HG03457 (cell line): ENCODE measurements around the gene RAB4B.
"Not testable (repeated sequence)": the region's sequence is repeated elsewhere in the genome, so short reads cannot be mapped to it uniquely, and the experiment has no call there.

Source experiments
- ATAC-seq: cut with Tn5 transposase; IDR thresholded peaks from one replicate; pipeline ENCODE4 v1.9.1; 2021; ENCODE audit warnings: moderate number of reproducible peaks; ENCODE audit not compliant: unreplicated experiment

Gene RAB4B

DNA sequence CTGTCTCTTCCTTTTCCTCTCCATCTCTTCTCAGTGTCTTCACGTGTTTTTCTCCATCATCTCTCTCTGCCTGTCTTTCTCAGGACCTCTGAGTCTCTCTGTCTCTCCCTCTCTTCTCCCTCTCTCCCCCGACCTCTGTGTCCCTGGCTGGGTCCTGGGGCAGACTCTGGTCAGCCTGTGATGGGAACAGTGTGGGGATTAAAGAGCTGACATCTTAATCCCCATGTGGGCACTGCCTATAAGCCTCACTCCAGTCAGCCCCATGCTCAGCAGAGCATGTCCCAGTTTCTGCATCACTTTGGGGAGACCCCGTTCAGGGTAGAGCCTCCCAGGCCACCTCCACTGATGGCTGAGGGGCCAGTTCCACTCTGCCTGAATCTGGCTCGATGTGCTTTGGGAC lies 37.2 kb downstream of the RAB4B start:
- ATAC-seq, result no peak

- not testable (repeated sequence) for ATAC-seq
These were observed 40.7 kb downstream of the RAB4B start for GRCh38 chr19:40818480-40819399.

DNA sequence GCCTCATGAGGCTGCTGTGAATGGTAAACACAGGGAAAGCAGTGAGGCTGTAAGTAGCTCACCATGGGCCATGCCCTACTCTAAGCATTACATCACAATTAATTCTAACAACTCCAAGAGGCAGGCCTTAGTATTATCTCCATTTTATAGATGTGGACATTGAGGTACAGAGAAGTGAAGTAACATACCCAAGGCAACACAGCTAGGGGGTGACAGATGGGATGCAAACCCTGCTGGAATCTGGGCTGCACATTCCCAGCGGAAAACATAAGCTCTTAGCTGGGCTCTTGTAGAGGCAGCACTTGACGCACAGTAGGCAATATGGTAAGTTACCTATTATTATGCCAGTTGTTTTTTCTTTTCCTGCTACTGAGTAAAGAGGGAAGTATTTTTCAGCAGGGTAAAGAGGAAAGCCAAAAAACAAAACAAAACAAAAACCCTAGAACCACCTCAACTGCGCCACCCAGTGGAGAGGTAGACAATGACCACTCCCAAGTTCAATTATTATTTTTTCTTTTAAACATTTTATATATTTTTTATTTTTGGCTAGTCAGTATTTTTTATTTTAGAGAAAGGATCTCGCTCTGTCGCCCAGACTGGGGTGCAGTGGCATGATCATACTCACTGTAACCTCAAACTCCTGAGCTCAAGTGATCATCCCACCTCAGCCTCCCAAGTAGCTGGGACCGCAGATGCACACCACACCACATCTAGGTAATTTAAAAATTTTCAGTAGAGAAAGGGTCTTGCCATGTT lies 41.6 kb downstream of the RAB4B start:
- ATAC-seq, result not testable (repeated sequence)

DNA sequence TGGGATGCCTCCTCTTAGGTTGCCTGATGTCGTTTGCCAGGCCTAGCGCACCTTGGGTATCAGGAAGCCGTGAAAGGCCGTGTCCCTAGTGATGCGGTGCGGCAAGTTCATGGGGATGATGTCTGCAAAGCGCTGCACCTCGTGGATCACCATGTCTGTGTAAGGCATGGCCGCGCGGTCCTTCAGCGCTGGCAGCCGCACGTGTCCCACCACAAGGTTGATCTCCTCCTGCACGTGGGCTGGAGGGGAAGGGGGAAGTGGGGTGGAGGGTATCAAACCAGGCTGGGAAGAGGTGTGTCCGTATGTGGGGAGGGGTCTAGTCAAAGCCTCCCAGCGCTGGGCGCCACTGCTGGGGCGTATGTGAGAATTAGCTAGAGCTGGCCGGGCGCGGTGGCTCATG lies 44.1 kb downstream of the RAB4B start:
- ATAC-seq, result no peak

DNA sequence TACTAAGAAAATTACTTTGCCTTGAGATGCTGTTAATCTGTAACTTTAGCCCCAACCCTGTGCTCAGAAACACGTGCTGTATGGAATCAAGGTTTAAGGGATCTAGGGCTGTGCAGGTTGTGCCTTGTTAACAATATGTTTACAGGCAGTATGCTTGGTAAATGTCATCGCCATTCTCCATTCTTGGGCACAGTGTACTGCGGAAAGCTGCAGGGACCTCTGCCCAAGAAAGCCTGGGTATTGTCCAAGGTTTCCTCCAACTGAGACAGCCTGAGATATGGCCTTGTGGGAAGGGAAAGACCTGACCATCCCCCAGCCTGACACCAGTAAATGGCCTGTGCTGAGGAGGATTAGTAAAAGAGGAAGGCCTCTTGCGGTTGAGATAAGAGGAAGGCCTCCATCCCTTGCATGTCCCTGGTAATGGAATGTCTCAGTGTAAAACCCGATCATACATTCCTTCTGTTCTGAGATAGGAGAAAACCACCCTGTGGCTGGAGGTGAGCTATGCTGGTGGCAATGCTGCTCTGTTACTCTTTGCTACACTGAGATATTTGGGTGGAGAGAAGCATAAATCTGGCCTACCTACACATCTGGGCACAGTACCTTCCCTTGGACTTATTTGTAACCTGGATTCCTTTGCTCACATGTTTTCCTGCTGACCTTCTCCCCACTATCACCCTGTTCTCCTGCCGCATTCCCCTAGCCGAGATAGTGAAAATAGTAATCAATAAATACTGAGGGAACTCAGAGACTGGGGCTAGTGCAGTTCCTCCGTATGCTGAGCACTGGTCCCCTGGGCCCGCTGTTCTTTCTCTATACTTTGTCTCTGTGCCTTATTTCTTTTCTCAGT lies 44.9 kb downstream of the RAB4B start:
- not testable (repeated sequence) for ATAC-seq

- ATAC-seq, result not testable (repeated sequence)
These were observed 46.9 kb downstream of the RAB4B start for GRCh38 chr19:40824916-40825315.

DNA sequence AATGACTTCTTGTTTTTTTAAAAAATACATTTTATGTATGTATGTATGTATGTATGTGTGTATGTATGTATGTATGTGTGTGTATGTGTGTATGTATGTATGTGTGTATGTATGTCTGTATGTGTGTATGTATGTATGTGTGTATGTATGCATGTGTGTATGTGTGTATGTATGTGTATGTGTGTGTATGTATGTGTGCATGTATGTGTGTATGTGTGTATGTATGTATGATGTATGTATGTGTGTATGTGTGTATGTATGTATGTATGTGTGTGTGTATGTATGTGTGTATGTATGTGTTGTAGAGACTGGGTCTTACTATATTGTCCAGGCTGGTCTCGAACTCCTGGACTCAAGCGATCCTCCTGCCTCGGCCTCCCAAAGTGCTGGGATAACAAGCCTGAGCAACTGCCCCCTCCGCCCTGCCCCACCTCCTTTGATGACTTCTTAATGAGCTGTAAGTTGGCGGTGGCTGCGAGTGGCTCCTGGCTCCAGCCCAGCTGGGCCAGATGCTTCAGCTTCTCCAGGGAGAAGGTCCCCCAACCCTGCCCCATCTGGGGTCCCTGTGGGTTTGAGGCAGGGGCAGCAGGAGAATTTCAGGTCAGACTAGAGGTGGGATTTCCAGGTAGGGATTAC lies 47.5 kb downstream of the RAB4B start:
- not testable (repeated sequence) for ATAC-seq

DNA sequence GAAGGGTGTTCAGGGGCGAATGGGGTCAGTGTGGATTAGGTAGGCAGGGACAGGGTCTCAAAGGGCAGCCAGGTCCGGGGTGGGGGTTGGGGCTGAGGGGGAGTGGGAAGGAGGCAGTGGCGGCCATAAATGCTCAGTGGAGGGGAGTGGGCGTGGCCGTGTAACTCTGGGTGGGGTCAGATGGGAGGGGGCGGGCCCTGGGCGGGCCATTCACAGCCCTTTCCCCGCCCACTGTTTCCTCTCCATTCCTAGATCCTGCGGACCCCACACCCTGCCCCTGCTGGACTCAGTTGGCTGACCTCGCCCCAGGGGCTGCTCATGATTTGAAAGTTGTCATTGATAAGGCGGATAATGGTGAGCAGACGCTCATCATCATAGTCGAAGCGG lies 48.3 kb downstream of the RAB4B start:
- not testable (repeated sequence) for ATAC-seq

DNA sequence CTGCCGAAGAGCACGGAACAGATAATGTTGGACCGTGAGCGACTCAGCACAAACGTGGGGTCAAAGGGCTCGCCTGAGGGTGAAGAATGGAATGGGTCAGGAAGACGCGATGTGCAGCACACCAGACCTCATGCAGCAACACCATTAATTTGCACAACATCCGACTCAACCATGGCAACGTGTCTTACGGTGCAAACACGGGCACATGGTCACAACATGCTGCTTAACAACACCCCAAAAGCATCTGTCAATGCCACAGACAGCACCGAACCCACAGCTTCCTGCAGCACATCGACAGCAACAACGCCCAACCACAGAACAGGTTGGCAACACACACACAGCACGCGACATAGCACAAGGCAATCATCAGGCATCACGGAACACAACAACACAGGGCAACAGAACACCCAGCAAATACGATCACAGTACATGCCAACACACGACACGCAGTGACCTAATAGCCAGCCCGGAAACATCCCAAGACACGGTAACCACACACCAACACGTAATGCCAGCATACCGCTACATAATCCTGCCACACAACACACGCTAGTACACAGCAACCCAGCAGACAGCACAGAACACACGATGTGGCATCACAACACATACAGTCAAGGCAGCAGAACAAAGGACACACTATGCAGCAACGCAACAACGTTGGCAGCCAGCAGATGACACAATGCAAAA lies 48.8 kb downstream of the RAB4B start:
- not testable (repeated sequence) for ATAC-seq

- no peak for ATAC-seq
These were observed 49.6 kb downstream of the RAB4B start for GRCh38 chr19:40827386-40828247.

DNA sequence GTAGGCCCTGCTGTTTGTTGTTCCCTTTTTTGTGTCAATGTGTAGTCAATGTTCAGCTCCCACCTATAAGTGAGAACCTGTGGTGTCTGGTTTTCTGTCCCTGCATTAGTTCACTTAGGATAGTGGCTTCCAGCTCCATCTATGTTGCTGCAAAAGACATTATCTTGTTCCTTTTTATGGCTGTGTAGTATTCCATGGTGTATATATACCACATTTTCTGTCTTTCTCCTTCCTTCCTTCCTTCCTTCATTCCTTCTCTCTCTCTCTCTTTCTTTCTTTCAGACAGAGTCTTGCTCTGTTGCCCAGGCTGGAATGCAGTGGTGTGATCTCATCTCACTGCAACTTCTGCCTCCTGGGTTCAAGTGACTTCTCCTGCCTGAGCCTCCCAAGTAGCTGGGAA lies 51.2 kb downstream of the RAB4B start:
- no peak for ATAC-seq

- ATAC-seq, result not testable (repeated sequence)
These were observed 52.7 kb downstream of the RAB4B start for GRCh38 chr19:40830741-40831140.

DNA sequence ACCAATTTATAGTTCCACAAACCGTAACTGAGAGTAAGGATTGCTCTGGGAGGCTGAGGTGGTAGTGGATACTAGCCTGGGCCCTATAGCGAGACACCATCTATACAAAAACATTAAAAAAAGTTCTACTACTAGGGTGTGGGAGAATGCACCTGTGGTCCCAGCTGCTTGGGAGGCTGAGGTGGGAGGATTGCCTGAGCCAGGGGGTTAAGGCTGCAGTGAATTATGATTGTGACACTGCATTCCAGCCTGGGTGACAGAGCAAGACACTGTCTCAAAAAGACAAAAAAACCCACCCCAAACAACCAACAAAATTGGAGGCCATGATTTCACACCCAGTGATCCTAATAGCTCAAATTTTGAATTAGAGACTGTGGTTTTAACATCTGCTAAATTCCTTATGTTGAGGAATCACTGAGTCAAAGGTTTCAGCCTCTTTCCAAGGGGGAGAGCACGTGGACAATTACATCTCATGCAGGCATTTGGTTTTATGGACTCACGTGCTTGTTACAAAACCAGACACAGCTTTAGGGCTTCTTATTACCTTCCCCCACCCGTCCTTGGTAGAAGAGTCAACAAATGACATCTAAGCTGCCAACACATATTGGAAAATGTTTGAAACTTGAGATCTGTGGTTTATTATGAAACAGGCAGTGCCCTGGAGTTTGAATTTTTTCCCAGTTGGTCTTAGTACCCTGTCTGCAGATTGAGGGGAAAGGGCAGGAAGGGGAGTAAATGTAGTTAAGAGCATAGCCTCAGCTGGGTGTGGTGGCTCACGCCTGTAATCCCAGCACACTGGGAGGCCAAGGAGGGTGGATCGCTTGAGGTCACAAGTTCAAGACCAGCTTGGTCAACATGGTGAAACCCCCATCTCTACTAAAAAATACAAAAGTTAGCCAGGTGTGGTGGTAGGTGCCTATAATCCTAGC lies 53.7 kb downstream of the RAB4B start:
- no peak for ATAC-seq

DNA sequence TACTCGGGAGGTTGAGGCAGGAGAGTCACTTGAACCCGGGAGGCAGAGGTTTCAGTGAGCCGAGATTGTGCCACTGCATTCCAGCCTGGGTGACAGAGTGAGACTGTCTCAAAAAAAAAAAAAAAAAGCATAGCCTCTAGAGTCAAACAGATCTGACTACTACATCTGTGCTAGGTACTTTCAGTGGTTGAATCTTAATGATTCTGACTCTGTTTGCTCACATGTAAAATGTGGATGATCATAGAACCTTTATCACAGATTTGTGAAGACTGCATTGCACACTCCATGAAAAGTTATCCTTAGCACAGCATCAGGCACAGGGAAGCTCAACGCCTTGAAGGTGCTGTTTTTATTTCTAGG lies 54.4 kb downstream of the RAB4B start:
- not testable (repeated sequence) for ATAC-seq

DNA sequence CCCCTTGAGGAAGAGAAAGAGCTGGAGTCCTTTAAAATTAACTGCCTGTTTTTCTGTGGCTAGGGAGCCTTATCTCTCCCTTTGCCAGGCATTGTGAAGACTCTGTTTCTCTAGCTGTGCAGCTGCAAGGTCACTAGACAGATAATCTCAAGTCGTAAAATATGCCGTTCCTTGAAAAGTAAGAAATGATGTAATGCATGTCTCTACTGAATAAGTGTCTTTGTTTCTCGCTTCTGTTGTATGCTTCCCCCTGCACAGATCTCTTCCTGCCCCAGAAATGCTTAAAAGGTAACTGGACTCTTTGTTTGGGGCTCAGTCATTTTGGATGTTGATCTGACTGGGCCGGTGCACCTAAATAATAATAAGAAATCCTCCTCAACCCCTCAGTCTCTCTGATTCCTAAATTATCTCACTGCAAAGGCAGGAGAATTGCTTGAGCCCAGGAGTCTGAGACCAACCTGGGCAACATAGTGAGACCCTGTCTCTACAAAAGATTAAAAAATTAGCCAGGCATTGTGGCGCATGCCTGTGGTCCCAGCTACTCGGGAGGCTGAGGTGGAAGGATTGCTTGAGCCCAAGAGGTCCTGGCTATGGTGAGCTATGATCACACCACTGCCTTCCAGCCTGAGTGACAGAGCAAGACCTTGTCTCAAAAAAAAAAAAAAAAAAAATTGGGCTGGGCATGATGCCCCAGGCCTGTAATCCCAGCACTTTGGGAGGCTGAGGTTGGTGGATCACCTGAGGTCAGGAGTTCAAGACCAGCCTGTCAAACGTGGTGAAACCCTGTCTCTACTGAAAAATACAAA lies 55.9 kb downstream of the RAB4B start:
- not testable (repeated sequence) for ATAC-seq

DNA sequence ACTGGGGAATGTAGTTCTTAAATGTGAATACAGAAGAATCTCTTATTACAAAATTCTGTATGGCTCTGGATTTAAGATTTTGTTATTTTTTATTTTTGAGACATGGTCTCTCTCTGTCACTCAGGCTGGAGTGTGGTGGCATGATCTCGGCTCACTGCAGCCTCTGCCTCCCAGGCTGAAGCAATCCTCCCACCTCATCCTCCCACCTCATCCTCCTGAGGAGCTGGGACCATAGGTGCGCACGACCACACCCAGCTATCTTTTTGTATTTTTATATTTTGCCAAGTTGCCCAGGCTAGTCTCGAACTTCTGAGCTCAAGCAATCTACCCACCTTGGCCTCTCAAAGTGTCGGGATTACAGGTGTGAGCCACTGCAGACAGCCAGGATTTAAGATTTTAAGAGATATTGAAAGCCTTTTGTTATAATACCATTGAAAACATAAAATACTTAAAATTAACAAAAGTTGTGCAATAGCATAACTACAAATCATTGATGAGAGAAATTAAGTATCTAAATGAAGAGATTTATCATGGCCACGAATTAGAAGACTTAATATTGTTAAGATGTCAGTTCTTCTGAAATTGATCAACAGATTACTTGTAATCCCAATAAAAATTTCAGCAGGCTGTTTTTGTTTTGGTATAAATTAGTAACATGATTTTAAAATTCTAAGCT lies 58.8 kb downstream of the RAB4B start:
- ATAC-seq, result no peak

DNA sequence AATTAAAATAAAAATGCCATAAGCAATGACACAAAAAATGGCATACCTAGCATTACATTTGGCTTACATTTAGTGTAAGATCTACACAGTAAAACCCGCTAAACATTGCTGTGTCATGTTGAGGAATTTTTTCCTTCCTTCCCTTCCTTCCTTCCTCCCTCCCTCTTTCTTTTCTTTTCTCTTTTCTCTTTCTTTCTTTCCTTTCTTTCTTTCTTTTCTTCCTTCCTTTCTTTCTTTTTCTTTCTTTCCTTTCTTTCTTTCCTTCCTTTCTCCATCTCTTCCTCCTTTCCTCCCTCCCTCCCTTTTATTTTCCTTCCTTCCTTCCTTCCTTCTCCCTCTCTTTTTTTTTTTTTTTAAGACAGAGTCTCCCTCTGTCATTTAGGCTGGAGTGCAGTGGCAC lies 60.4 kb downstream of the RAB4B start:
- ATAC-seq, result not testable (repeated sequence)
